Neural cell (in vitro differentiated cells): ENCODE results near the gene RAD51AP2.

Experiments
- EP300 ChIP-seq: fragments of 450-650 bp; conservative IDR thresholded peaks from 2 replicates; pipeline ENCODE4 v1.6.1; 2014; ENCODE audit warnings: antibody characterized with exemption, mild to moderate bottlenecking, moderate library complexity; ENCODE audit not compliant: poor library complexity, severe bottlenecking
- EZH2 ChIP-seq: fragments of 200-600, 300-800 bp; shearing (Covaris generic), sonication (generic); IDR thresholded peaks from 2 replicates; pipeline ENCODE4 v1.6.1; 2014; ENCODE audit warnings: antibody characterized with exemption, low read length, borderline replicate concordance, mild to moderate bottlenecking; ENCODE audit not compliant: insufficient read depth, poor library complexity, severe bottlenecking
- MXI1 ChIP-seq: fragments of 450-650 bp; conservative IDR thresholded peaks from 2 replicates; pipeline ENCODE4 v1.6.1; 2014; ENCODE audit warnings: antibody characterized with exemption, mild to moderate bottlenecking; ENCODE audit not compliant: poor library complexity, severe bottlenecking
- POLR2AphosphoS5 ChIP-seq: IDR thresholded peaks from 2 replicates; pipeline ENCODE4 v1.6.1; 2012
- RAD21 ChIP-seq: fragments of 450-650 bp; conservative IDR thresholded peaks from 2 replicates; pipeline ENCODE4 v1.6.1; 2014; ENCODE audit warnings: antibody characterized with exemption, mild to moderate bottlenecking, moderate library complexity
- SMC3 ChIP-seq: fragments of 450-650 bp; conservative IDR thresholded peaks from 2 replicates; pipeline ENCODE4 v1.6.1; 2014; ENCODE audit warnings: antibody characterized with exemption, mild to moderate bottlenecking, moderate library complexity; ENCODE audit not compliant: poor library complexity
- TAF1 ChIP-seq: IDR thresholded peaks from 2 replicates; pipeline ENCODE4 v1.6.1; 2012; ENCODE audit warnings: low read depth
- TF ChIP-seq, protein P1 (sequence below): fragments of 450-650 bp; IDR thresholded peaks from 2 replicates; pipeline ENCODE4 v1.5.1; 2014; ENCODE audit warnings: antibody characterized with exemption, mild to moderate bottlenecking, moderate library complexity; ENCODE audit not compliant: poor library complexity, severe bottlenecking
- TF ChIP-seq, protein P2 (sequence below): IDR thresholded peaks from 2 replicates; pipeline ENCODE4 v1.6.1; 2012; ENCODE audit warnings: borderline replicate concordance

GRCh38 chr2:17483496-17483895, 34.7 kb downstream of the RAD51AP2 start:
- TF ChIP-seq, protein P1, sequence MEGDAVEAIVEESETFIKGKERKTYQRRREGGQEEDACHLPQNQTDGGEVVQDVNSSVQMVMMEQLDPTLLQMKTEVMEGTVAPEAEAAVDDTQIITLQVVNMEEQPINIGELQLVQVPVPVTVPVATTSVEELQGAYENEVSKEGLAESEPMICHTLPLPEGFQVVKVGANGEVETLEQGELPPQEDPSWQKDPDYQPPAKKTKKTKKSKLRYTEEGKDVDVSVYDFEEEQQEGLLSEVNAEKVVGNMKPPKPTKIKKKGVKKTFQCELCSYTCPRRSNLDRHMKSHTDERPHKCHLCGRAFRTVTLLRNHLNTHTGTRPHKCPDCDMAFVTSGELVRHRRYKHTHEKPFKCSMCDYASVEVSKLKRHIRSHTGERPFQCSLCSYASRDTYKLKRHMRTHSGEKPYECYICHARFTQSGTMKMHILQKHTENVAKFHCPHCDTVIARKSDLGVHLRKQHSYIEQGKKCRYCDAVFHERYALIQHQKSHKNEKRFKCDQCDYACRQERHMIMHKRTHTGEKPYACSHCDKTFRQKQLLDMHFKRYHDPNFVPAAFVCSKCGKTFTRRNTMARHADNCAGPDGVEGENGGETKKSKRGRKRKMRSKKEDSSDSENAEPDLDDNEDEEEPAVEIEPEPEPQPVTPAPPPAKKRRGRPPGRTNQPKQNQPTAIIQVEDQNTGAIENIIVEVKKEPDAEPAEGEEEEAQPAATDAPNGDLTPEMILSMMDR, result no peak
- TF ChIP-seq RAD21 (no peak), POLR2AphosphoS5 (no peak), EZH2 (no peak), EP300 (no peak), TAF1 (no peak), SMC3 (no peak), MXI1 (no peak)
- TF ChIP-seq, protein P2, sequence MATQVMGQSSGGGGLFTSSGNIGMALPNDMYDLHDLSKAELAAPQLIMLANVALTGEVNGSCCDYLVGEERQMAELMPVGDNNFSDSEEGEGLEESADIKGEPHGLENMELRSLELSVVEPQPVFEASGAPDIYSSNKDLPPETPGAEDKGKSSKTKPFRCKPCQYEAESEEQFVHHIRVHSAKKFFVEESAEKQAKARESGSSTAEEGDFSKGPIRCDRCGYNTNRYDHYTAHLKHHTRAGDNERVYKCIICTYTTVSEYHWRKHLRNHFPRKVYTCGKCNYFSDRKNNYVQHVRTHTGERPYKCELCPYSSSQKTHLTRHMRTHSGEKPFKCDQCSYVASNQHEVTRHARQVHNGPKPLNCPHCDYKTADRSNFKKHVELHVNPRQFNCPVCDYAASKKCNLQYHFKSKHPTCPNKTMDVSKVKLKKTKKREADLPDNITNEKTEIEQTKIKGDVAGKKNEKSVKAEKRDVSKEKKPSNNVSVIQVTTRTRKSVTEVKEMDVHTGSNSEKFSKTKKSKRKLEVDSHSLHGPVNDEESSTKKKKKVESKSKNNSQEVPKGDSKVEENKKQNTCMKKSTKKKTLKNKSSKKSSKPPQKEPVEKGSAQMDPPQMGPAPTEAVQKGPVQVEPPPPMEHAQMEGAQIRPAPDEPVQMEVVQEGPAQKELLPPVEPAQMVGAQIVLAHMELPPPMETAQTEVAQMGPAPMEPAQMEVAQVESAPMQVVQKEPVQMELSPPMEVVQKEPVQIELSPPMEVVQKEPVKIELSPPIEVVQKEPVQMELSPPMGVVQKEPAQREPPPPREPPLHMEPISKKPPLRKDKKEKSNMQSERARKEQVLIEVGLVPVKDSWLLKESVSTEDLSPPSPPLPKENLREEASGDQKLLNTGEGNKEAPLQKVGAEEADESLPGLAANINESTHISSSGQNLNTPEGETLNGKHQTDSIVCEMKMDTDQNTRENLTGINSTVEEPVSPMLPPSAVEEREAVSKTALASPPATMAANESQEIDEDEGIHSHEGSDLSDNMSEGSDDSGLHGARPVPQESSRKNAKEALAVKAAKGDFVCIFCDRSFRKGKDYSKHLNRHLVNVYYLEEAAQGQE, result no peak
